GM19397 (cell line): Measurements from ENCODE around the gene DRAP1.
"Not testable (repeated sequence)": the region's sequence is repeated elsewhere in the genome, so short reads cannot be mapped to it uniquely, and the experiment has no call there.

ENCODE experiments used
- ATAC-seq: cut with Tn5 transposase; IDR thresholded peaks from one replicate; pipeline ENCODE4 v1.9.1; 2021; ENCODE audit warnings: mild to moderate bottlenecking, moderate library complexity; ENCODE audit not compliant: unreplicated experiment

Gene DRAP1

GRCh38 chr11:65927904-65928397 is 8.7 kb downstream of the DRAP1 start:
- ATAC-seq, result peak; percentile 74

GRCh38 chr11:65928667-65929066 is 9.4 kb downstream of the DRAP1 start:
- ATAC-seq, result no peak

DNA sequence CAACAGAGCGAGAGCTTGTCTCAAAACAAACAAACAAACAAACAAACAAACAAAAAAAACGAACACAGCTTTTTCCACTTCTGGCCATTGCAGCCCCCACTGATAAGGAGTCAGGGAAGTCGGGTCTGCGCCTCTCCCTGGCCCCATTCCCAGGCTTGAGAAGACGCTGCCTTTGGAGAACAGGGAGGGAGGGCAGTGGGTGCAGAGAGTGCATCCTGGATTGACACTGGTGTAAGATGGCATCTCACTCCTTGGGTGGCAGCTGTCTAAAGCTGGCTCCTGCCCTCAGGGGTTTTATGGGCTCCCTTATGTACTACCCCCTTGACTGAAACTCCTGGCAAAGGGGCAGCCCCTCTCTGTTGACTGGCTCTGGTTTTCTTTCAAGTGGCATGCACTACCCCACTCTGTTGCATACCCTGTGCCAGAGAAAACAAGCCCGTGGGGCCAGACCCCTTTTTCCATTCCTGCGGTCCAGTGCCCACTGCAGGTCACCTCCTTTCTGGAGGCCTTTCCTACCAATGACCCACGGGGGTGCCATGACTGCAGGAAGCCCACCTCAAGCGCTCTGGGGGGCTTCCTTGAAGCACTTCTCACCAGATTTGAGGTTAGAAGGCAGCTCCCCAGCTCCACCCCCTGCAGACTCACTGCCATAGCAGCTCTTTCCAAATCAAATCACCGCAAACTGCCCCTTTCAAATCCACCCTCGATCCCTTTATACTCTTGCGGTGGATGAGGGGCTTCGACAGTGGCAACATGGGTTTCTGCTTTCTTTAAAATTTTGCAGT is 12.7 kb downstream of the DRAP1 start:
- no peak for ATAC-seq

GRCh38 chr11:65932558-65932919 is 13.3 kb downstream of the DRAP1 start:
- ATAC-seq, result no peak

DNA sequence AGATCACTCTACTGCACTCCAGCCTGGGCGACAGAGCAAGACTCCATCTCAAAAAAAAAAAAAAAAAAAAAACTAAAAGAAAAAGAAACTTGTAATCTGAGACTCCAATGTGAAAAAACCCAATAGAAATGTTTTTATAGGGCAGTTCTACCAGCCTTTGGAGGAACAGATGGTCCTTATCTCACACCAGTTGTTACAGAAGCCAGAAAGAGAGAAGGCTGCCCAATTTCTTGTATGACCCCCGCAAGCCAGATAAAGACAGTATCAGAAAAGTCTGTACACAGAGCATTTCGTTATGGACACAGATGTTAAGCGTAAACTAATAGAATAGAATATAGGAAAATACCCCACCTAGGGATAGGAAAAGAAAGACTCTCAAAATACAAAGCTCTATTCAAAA is 14.8 kb downstream of the DRAP1 start:
- ATAC-seq, result no peak

- no peak for ATAC-seq
These were observed 18.5 kb downstream of the DRAP1 start for GRCh38 chr11:65937766-65938165.

DNA sequence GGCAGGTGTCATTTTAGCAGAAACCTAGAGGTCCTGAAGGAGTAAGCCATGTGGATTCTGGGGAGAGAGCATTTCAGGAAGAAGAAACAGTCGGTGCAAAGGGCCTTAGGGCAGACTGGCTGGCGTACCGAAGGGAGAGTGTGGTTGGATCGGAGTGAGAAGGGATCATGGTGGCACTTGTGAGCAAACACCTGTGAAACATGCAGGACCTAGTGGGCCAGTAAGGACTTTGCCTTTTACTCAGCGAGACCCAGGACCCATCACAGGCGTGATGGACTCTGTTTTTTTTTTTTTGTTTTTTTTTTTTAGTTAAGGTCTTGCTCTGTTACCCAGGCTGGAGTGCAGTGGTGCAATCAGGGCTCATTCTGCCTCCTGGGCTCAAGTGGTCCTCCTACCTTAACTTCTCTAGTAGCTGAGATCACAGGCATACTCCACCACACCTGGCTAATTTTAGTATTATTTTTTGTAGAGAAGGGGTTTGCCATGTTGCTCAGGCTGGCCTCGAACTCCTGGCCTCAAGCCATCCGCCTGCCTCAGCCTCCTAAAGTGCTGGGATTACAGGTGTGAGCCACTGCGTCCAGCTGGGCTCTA is 22.6 kb downstream of the DRAP1 start:
- no peak for ATAC-seq

DNA sequence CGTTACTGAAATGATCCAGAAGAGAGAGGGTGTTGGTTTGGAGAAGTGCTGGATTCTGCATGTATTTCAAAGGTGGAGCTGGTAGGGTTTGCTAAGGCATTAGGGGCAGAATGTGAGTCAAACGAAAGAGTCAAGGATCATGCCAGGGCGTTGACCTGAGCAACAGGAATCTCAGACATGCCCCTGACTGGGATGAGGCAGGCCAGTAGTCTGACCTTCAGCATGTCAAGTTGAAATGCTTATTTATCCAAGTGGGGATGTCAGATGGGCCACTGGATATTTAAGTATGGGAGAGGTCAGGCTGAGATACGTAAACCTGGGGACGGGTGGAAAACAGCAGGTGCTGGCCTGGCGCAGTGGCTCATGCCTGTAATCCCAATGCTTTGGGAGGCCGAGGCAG is 23.3 kb downstream of the DRAP1 start:
- no peak for ATAC-seq

DNA sequence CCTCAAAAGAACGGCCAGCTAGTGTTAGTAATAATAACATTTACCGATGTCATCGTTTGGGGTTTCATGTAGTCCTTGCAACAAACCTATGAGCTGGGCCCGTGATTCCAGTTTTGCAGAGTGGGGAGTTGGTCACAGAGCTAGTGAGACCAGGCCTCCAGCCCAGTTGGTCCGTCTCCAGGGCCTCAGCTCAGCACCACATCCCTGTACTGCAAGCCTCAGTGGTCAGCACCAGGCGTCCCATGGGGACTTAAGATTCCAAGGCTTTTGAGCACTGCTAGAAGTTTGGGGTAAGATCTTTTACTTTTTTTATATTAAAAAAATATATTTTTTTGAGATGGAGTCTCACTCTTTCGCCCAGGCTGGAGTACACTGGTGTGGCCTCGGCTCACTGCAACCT is 25.0 kb downstream of the DRAP1 start:
- no peak for ATAC-seq

DNA sequence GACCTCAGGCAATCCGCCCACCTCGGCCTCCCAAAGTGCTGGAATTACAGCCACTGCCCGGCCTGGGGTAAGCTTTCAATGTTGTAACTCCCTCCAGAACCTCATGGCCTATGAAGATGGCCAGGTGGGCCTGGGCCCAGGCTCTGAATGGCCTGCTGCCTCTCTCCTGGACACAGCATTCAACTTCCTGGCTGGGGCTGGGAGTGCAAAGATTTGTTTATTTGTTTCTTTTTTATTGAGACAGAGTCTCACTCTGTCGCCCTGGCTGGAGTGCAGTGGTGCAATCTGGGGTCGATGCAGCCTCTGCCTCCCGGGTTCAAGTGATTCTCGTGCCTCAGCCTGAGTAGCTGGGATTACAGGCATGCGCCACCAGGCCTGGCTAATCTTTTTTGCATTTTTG is 25.5 kb downstream of the DRAP1 start:
- ATAC-seq, result no peak

DNA sequence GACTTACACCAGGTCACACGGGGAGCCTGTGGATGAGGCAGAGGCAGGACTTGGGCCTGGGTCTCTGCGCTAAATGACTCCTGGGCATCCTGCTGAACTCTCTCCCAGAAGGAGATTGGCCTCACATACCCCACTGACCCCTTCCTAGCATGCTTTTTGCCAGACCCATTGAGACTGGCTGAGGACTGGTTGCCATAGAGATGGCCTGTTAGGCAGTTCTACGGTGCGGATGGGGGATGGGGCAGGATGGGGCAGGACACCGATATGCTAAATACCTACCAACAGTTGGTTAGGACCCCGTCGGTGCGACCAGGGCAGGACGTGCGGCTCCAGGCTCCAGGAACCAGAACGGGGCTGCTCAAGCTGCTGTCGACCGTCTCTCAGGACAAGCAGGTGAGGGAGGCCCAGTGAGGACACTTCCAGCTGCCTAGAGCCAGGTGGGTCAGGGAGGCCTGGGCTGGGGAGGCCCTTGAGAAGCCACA is 26.2 kb downstream of the DRAP1 start, which contains the start of gene TSGA10IP:
TSS of gene TSGA10IP (plus strand) at position 51 of the 482 bp plus-strand sequence. CDS start at position 247, 196 bp downstream.
- ATAC-seq, result no peak

GRCh38 chr11:65945941-65946558 is 26.8 kb downstream of the DRAP1 start:
- no peak for ATAC-seq

- no peak for ATAC-seq
These were observed 27.4 kb downstream of the DRAP1 start for GRCh38 chr11:65946655-65947054.

GRCh38 chr11:65947133-65947532 is 27.9 kb downstream of the DRAP1 start:
- no peak for ATAC-seq

DNA sequence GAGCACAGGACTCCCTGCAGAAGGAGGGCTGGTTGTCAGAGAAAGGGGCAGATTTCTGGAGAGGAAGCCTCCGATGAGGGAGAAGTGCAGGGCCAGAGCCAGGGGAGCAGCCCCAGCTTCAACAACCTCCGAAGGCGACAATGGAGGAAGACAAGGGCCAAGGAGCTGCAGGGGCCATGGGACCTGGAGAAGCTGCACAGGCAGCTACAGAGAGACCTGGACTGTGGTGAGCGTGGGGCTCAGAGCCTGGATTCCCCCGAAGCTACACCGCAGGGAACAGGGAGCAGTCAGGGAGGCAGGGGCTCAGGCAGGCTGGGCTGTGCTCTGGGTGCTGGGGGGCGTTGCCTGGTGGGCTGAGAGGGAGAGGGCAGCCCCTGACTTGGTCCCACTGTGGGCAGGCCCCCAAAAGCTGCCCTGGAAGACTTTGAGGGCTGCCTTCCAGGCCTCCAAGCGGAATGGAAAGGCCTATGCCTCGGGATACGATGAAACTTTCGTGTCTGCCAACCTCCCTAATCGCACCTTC is 28.4 kb downstream of the DRAP1 start:
- ATAC-seq, result no peak

DNA sequence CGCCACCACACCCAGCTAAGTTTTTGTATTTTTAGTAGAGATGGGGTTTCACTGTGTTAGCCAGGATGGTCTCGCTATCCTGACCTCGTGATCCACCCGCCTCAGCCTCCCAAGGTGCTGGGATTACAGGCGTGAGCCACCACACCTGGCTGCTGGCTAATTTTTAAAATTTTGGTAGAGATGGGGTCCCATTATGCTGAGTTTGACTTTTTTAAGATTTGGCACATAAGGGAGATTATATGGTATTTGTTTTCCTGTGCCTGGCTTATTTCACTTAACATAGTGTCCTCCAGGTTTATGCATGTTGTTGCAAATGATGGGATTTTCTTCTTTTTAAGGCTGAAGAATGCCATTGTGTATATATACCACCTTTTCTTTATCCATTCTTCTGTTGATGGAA is 31.5 kb downstream of the DRAP1 start:
- not testable (repeated sequence) for ATAC-seq

DNA sequence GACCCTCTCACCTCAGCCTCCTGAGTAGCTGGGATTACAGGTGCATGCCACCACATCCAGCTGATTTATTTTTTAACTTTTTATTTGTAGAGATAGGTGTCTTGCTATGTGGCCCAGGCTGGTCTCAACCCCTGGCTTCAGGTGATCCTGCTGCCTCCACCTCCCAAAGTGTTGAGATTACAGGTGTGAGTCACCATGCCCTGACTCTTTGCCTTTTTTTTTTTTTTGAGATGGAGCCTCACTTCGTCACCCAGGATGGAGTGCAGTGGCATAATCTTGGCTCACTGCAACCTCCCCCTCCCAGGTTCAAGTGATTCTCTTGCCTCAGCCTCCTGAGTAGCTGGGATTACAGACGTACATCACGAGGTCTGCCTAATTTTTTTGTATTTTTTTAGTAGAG is 32.4 kb downstream of the DRAP1 start:
- not testable (repeated sequence) for ATAC-seq

- ATAC-seq, result no peak
These were observed 32.9 kb downstream of the DRAP1 start for GRCh38 chr11:65952052-65952521.

- no peak for ATAC-seq
These were observed 34.2 kb downstream of the DRAP1 start for GRCh38 chr11:65953471-65953870.

GRCh38 chr11:65954771-65955170 is 35.5 kb downstream of the DRAP1 start:
- ATAC-seq, result no peak

DNA sequence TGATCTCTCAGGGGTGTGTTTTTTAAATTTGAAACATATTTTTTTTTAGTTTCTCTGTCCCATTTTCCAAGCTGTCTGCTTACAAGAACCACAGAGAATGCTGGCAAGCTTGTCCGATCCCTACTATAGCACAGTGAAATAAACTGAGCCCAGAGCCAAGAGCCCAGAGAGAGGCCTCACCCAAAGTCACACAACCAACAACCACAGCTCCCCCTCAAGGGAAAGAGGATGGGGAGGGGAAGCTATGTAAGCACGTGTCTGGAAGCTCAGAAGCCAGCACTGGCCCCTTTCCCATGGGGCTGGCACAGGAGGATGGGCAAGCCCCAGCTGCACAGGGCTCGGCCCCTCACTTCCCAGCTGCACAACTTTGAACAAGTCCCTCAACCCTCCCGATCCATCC is 39.1 kb downstream of the DRAP1 start:
- no peak for ATAC-seq
